ENCODE results near the gene LRRN2. TPM values are rescaled to one million over a fixed set of nuclear protein-coding genes. Genes with fewer than 3 reads are reported as not detected.

Gene LRRN2
- total RNA-seq, 2 experiments from 2014 or later: not detected

DNA sequence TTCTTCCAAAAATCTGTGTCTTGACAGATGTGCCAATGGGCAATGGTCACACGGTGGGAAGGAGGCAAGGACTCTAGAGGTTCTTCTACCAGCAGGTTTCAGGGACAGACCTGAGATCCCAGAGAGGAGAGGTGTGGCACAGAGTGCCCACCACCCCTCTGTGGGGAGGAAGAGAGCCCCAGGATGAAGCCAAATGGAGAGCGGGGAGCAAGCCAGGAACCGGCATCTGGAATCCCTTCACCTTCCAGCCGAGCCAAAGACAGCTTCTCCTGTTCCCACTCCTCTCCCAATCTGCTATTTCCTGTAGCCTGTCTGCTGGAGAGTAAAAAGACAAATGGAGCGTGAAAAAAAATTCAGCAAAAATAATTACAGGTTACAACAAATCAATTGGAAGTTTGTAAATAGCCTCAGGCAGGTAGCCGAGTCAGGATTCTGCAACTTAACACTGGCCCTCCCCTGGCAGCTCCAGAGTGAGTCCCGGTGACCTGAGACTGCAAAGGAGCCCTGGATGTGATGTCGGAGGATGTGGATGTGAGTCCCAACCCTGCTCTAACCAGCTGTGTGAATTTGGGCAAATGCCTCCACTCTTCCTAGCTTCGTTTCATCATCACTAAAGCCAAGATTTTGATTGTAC is 45.4 kb upstream of the LRRN2 start:
- DNase-seq (no peak), ATAC-seq (ENCODE audit: poor library complexity) (no peak)
- H3K9me3 ChIP-seq (ENCODE audit: control insufficient read depth in 1 of 2, insufficient read depth in 1 of 2, low read length in 2 of 2): no peaks in the 10 kb centered on the region
- ChIA-PET CTCF (no interaction called here), POLR2A (no interaction called here)
- H3K4me1 ChIP-seq (ENCODE audit: insufficient read depth, low read length): no peaks in the 10 kb centered on the region
- intact Hi-C loops (cut with DNase I, micrococcal nuclease): no loop called here
- no peak overlapping the region for H3K27ac Mint-ChIP-seq
- H3K27me3 ChIP-seq (ENCODE audit: control insufficient read depth in 1 of 2, insufficient read depth in 2 of 2, low read length in 2 of 2): peaks cover 0 to 8% of the 10 kb centered on the region in 2 experiments
- no peaks in the 10 kb centered on the region for H3K4me1 Mint-ChIP-seq (ENCODE audit: low read depth)
- TF ChIP-seq, protein P1, sequence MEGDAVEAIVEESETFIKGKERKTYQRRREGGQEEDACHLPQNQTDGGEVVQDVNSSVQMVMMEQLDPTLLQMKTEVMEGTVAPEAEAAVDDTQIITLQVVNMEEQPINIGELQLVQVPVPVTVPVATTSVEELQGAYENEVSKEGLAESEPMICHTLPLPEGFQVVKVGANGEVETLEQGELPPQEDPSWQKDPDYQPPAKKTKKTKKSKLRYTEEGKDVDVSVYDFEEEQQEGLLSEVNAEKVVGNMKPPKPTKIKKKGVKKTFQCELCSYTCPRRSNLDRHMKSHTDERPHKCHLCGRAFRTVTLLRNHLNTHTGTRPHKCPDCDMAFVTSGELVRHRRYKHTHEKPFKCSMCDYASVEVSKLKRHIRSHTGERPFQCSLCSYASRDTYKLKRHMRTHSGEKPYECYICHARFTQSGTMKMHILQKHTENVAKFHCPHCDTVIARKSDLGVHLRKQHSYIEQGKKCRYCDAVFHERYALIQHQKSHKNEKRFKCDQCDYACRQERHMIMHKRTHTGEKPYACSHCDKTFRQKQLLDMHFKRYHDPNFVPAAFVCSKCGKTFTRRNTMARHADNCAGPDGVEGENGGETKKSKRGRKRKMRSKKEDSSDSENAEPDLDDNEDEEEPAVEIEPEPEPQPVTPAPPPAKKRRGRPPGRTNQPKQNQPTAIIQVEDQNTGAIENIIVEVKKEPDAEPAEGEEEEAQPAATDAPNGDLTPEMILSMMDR (IDR thresholded peaks at IDR 0.05): no peak
- no peaks in the 10 kb centered on the region for H3K9me3 Mint-ChIP-seq
- H3K4me3 ChIP-seq (ENCODE audit: low read length): no peak overlapping the region
- H3K36me3 Mint-ChIP-seq (ENCODE audit: low read depth): no peaks in the 10 kb centered on the region
- H3K4me3 Mint-ChIP-seq: no peak overlapping the region
- H3K27me3 Mint-ChIP-seq: peaks cover 30% of the 10 kb centered on the region
- no peak overlapping the region for H3K27ac ChIP-seq (ENCODE audit: low read depth in 1 of 2, low read length in 2 of 2)
- no peaks in the 10 kb centered on the region for H3K36me3 ChIP-seq (ENCODE audit: insufficient read depth, low read length)

DNA sequence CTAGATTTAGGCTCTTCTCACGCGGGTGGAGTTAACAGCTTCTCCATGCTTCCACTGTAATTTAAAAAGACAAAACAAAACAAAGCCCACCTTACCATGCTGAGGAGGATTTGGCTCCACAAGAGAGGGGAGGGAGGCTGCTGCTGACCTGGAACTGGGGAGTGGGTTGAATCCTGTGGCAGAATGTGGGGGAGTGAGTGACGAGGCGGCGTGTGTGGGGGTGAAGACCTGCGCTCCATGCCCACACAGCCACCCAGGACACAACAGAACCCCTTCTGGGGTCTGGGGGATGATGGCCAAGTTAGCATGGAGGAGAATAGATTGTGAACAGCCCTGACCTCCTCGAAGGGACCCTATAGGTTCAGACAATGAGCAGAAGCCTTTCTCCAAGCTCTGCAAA is 44.0 kb upstream of the LRRN2 start:
- TF ChIP-seq, protein P1 (IDR thresholded peaks at IDR 0.05): no peak
- no peak for ATAC-seq (ENCODE audit: poor library complexity)
- Histone ChIP-seq H3K9me3 (ENCODE audit: control insufficient read depth in 1 of 2, insufficient read depth in 1 of 2, low read length in 2 of 2) (no peaks in the 10 kb centered on the region), H3K27me3 (ENCODE audit: control insufficient read depth in 1 of 2, insufficient read depth in 2 of 2, low read length in 2 of 2) (peaks cover 0 to 8% of the 10 kb centered on the region in 2 experiments), H3K4me1 (ENCODE audit: insufficient read depth, low read length) (no peaks in the 10 kb centered on the region), H3K36me3 (ENCODE audit: insufficient read depth, low read length) (no peaks in the 10 kb centered on the region), H3K4me3 (ENCODE audit: low read length) (no peak overlapping the region), H3K27ac (ENCODE audit: low read depth in 1 of 2, low read length in 2 of 2) (no peak overlapping the region)
- no peak for DNase-seq
- Mint-ChIP-seq H3K27ac (no peak overlapping the region), H3K9me3 (no peaks in the 10 kb centered on the region), H3K4me3 (no peak overlapping the region), H3K36me3 (ENCODE audit: low read depth) (no peaks in the 10 kb centered on the region), H3K4me1 (ENCODE audit: low read depth) (no peaks in the 10 kb centered on the region), H3K27me3 (peaks cover 22% of the 10 kb centered on the region)
- POLR2A ChIA-PET: no interaction called here
- intact Hi-C loops (cut with DNase I, micrococcal nuclease): no loop called here
- CTCF ChIA-PET: no interaction called here

DNA sequence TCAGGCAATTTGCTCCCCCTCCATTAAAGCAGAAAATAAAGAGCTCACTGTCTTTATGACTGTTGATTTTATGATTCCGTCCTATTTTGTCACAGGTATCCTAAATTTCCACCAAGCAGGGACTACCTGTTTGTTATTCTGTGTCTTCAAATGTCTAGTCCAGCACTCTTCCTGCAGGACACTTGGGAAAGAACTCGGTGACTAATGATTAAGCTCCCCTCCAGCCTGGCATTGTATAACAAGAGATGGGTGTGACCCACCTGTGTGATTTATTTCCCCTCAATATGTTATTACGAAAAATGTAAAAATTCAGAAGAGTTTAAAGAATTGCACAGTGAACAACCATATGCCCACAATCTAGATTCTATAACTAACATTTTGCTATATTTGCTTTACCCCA is 42.9 kb upstream of the LRRN2 start:
- DNase-seq (no peak), ATAC-seq (ENCODE audit: poor library complexity) (no peak)
- Histone ChIP-seq H3K27ac (ENCODE audit: low read depth in 1 of 2, low read length in 2 of 2) (no peak overlapping the region), H3K36me3 (ENCODE audit: insufficient read depth, low read length) (no peaks in the 10 kb centered on the region), H3K9me3 (ENCODE audit: control insufficient read depth in 1 of 2, insufficient read depth in 1 of 2, low read length in 2 of 2) (no peaks in the 10 kb centered on the region), H3K4me1 (ENCODE audit: insufficient read depth, low read length) (no peaks in the 10 kb centered on the region), H3K27me3 (ENCODE audit: control insufficient read depth in 1 of 2, insufficient read depth in 2 of 2, low read length in 2 of 2) (peaks cover 0 to 4% of the 10 kb centered on the region in 2 experiments), H3K4me3 (ENCODE audit: low read length) (no peak overlapping the region)
- ChIA-PET CTCF (no interaction called here), POLR2A (no interaction called here)
- Mint-ChIP-seq H3K36me3 (ENCODE audit: low read depth) (no peaks in the 10 kb centered on the region), H3K27ac (no peak overlapping the region), H3K9me3 (no peaks in the 10 kb centered on the region), H3K27me3 (peaks cover 18% of the 10 kb centered on the region), H3K4me1 (ENCODE audit: low read depth) (no peaks in the 10 kb centered on the region), H3K4me3 (no peak overlapping the region)
- TF ChIP-seq, protein P1 (IDR thresholded peaks at IDR 0.05): no peak
- intact Hi-C loops (cut with DNase I, micrococcal nuclease): no loop called here
